IPS-18c (cell line): ENCODE results near the gene HSD17B12.

Experiments
- H3K4me3 ChIP-seq: 2 replicates; pipeline ENCODE4 v1.7.0; 2013; ENCODE audit warnings: low read depth, mild to moderate bottlenecking, low read length, moderate library complexity; ENCODE audit not compliant: insufficient read depth
- H3K9me3 ChIP-seq: one replicate; pipeline ENCODE4 v1.6.1; 2013; ENCODE audit warnings: mild to moderate bottlenecking, low read length, moderate library complexity; ENCODE audit not compliant: control insufficient read depth, insufficient read depth

HSD17B12 gene

DNA sequence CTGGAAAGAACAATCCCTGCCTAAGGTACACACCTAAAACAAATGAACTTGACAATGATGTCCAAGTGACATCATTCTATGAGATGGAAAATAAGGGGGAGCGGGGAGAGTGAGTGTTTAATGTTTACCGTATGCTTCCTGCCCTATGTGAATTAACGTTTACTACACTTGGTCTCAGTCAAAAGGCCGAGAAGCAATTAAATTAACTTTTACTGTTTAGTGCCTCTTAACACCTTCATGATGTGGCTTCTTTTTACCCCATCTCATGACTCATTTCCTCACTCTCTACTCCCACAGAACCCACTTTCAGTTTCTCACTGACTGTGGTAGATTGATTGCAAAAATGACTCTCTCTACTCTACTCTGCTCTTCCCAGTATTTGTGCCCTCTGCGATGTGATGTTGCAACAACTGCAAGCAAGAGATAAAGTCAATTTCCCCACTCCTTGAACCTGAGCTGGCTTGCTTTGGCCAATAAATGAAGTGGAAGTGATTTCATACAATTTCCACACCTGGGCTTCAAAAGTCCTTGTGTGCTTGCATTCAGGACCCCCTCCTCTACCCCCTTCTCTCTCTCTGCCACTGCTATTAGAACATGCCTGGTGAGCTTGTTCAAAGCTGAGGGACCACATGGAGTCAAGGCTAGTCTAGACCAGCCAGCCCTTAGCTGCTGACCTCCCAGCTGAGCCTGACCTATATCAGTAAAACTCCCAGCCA lies 188.5 kb downstream of the HSD17B12 start:
- H3K4me3 ChIP-seq = no peak overlapping the region

GRCh38 chr11:43871051-43871450 lies 190.5 kb downstream of the HSD17B12 start:
- no peak overlapping the region for H3K4me3 ChIP-seq
- no peaks in the 10 kb centered on the region for H3K9me3 ChIP-seq

More for the DNA sequence above, 188.5 kb downstream of the HSD17B12 start:
- H3K9me3 ChIP-seq = no peaks in the 10 kb centered on the region

DNA sequence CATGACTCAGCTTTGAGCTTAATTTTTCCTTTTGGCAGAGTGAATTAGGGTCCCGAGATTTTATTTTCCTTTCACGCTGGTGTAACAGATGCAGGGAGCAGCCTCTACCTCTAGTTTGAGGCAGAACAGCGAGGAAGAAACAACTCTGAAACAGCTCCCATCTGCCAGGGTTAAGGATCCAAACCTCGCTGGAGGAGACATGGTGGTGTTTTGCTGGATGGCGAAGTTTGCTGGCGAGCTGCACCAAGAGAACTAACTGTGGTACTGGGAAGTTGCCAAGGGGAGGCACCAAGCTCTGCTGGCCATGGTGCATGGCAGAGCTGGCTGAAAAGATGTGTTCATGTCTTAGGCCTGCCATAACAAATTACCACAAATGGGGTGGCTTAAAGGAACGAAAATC lies 192.5 kb downstream of the HSD17B12 start:
- no peaks in the 10 kb centered on the region for H3K9me3 ChIP-seq
- no peak overlapping the region for H3K4me3 ChIP-seq

DNA sequence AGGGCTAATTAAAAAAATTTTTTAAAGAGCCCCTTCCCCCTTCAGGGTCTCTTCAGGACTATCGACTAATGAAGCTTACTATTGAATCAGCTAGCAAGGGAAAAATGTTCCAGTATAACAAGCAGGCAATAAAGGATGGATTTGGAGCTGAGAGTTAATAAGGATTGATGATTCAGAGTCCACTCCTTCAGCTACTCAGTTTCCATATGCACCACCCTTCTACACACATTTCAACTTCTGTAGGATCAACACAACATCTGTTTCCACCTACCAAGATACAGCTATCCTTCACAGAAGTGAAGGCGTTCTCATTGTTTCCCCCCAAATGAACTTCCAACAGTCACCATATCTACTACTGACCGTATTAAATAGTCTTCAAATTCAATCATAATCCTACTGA lies 193.5 kb downstream of the HSD17B12 start:
- Histone ChIP-seq H3K9me3 (no peaks in the 10 kb centered on the region), H3K4me3 (no peak overlapping the region)

GRCh38 chr11:43874738-43875137 lies 194.2 kb downstream of the HSD17B12 start:
- Histone ChIP-seq H3K9me3 (no peaks in the 10 kb centered on the region), H3K4me3 (no peak overlapping the region)

- Histone ChIP-seq H3K4me3 (peak overlapping the region; percentile 81), H3K9me3 (no peaks in the 10 kb centered on the region)
These were observed 199.5 kb downstream of the HSD17B12 start for GRCh38 chr11:43879789-43880639.

DNA sequence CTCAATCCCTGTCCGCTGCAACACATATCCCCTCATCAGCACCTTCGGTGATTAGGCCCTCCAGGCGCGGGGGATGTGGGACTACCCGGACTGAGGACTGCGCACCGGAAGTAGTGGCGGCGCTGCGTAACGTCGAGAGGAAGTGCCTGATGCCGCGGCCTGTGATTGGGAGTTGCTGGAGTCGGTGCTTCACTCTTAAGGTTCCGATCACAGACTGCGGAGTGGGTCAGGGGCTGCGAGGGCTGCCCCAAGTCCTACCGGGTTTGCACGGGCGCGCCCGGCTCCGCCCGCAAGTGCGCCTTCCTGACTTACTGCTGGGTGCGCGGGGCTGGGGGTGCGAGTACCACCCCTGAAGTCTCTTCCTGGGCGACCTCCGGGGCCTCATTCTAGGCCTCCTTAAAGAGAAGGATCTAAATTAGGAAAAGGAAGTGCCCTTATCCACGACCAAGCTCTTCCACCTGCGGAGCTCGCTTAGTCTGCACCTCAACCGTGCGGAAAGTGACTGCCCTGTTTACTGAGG lies 200.2 kb downstream of the HSD17B12 start, which contains the start of gene ALKBH3:
TSS of gene ALKBH3 (plus strand) at position 192 of the 520 bp plus-strand sequence. CDS start 1,822 bp downstream, outside the sequence.
- Histone ChIP-seq H3K9me3 (no peaks in the 10 kb centered on the region), H3K4me3 (peak within 1 kb of the TSS; percentile 81)

GRCh38 chr11:43892851-43893250 lies 212.3 kb downstream of the HSD17B12 start:
- H3K9me3 ChIP-seq = no peaks in the 10 kb centered on the region
- H3K4me3 ChIP-seq = no peak overlapping the region

- Histone ChIP-seq H3K4me3 (no peak overlapping the region), H3K9me3 (no peaks in the 10 kb centered on the region)
These were observed 214.0 kb downstream of the HSD17B12 start for GRCh38 chr11:43894546-43894945.

GRCh38 chr11:43895601-43896000 lies 215.1 kb downstream of the HSD17B12 start:
- H3K9me3 ChIP-seq = no peaks in the 10 kb centered on the region
- no peak overlapping the region for H3K4me3 ChIP-seq

DNA sequence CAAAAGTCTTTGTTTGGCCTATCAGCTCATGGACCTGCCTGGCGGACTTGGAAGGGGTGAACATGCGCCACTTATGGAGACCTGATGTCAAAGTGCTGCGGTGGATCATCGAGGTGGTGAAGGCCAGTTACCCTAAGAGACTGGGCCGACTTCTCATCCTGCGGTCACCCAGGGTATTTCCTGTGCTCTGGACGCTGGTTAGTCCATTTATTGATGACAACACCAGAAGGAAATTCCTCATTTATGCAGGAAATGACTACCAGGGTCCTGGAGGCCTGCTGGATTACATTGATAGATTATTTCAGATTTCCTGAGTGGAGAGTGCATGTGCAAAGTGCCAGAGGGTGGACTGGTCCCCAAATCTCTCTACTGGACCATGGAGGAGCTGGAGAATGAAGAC lies 218.0 kb downstream of the HSD17B12 start:
- no peak overlapping the region for H3K4me3 ChIP-seq

DNA sequence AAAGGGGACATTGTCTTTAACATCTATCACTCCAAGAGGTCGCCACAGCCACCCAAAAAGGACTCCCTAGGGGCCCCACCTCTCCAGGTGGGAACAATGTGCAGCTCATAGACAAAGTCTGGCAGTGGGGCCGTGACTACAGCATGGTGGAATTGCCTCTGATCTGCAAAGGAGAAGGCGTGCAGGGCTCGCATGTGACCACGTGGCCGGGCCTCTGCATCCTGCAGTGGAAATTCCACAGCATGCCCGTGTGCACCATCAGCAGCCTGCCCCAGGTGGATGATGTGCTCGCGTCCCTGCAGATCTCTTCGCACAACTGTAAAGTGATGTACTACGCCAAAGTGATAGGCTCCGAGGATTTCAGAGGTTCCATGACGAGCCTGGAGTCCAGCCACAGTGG lies 218.6 kb downstream of the HSD17B12 start:
- Histone ChIP-seq H3K9me3 (no peaks in the 10 kb centered on the region), H3K4me3 (no peak overlapping the region)

More for the DNA sequence above, 218.0 kb downstream of the HSD17B12 start:
- H3K9me3 ChIP-seq = no peaks in the 10 kb centered on the region

DNA sequence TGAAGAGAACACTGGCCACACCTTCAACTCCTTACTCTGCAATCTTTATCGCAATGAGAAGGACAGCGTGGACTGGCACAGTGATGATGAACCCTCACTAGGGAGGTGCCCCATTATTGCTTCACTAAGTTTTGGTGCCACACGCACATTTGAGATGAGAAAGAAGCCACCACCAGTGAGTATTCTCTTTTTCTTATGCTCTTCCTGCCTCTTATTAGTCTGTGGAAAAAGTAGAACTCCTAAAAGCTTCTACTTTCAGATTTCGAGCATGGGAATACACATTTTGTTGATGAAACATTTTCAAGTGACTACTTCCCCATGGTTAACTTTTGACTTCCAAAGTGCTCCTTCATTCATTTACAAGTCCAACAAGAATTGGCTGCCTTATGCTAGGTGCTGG lies 221.0 kb downstream of the HSD17B12 start:
- H3K9me3 ChIP-seq = no peaks in the 10 kb centered on the region
- H3K4me3 ChIP-seq = no peak overlapping the region

GRCh38 chr11:43903078-43903477 lies 222.5 kb downstream of the HSD17B12 start:
- Histone ChIP-seq H3K4me3 (no peak overlapping the region), H3K9me3 (no peaks in the 10 kb centered on the region)

DNA sequence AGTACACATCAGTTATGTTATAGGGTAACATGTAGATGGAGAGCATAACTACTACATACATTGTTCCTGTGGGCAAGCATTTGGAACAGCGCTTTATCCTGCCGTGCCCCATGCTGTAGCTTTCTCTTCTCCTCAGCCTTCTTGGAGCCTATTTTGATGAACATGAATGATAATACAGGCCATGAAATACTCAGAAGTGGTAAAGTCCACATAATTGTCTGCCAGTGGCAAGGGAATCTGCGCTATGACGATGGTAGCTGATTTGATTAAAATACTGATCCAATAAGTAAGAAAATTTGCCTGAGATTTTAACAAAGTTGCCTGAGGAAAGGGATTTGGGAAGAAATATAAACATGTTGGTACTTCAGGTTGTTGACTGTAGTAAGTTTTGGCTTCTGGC lies 223.4 kb downstream of the HSD17B12 start:
- H3K9me3 ChIP-seq = no peaks in the 10 kb centered on the region
- no peak overlapping the region for H3K4me3 ChIP-seq

- H3K9me3 ChIP-seq = no peaks in the 10 kb centered on the region
- no peak overlapping the region for H3K4me3 ChIP-seq
These were observed 224.4 kb downstream of the HSD17B12 start for GRCh38 chr11:43904742-43905535.

DNA sequence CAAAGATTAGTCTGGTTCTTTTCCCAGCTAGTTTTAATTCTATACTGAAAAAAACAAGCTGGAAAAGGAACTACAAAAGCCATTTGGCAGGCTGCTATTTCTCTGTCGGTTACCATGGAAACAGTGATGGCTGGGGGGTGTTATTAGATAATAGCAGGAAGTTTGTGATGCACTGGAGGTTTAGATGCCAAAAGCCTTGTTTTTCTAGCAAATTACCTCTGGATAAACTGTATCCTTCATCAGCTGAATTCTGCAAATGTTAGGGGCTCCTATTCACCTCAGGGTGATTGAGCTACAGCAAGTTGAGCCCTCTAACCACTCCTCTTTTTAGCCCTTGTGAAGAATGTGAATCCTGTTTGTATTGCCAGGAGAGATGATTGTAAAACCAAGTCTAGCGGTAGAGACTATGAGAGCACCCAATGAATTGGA lies 225.3 kb downstream of the HSD17B12 start:
- no peaks in the 10 kb centered on the region for H3K9me3 ChIP-seq
- H3K4me3 ChIP-seq = no peak overlapping the region
